Measurements from ENCODE around the gene RTRAF. TPM values are rescaled to one million over a fixed set of nuclear protein-coding genes. Genes with fewer than 3 reads are reported as not detected.

RTRAF gene
- total RNA-seq, 2 donors from 2014 or later: 75.4 to 80.7 TPM

- Histone ChIP-seq H3K9me3 (no peaks in the 10 kb centered on the region), H3K27me3 (no peaks in the 10 kb centered on the region), H3K4me3 (no peak overlapping the region), H3K36me3 (no peaks in the 10 kb centered on the region), H3K4me1 (peaks cover 0 to 89% of the 10 kb centered on the region in 2 donors), H3K27ac (peak overlapping the region; percentile 71 to 81)
- no peak for TF ChIP-seq CTCF (IDR thresholded peaks at IDR 0.05)
- no peak for DNase-seq (ENCODE audit: low spot score)
Observed at GRCh38 chr14:52051251-52051650, 61.9 kb downstream of the RTRAF start.

- Histone ChIP-seq H3K4me1 (peaks cover 0 to 83% of the 10 kb centered on the region in 2 donors), H3K27me3 (no peaks in the 10 kb centered on the region), H3K9me3 (no peaks in the 10 kb centered on the region), H3K27ac (peak overlapping the region; percentile 71 to 81), H3K36me3 (no peaks in the 10 kb centered on the region), H3K4me3 (no peak overlapping the region)
- TF ChIP-seq CTCF (IDR thresholded peaks at IDR 0.05): no peak
- DNase-seq (ENCODE audit: low spot score): no peak
Observed at GRCh38 chr14:52051871-52052270, 62.5 kb downstream of the RTRAF start.

GRCh38 chr14:52052288-52052943, 63.1 kb downstream of the RTRAF start:
- DNase-seq (ENCODE audit: low spot score): no peak
- H3K36me3 ChIP-seq: no peaks in the 10 kb centered on the region
- H3K4me1 ChIP-seq: peaks cover 0 to 77% of the 10 kb centered on the region in 2 donors
- H3K27me3 ChIP-seq: no peaks in the 10 kb centered on the region
- TF ChIP-seq CTCF (IDR thresholded peaks at IDR 0.05): no peak
- peak overlapping the region; percentile 71 to 81 for H3K27ac ChIP-seq
- H3K4me3 ChIP-seq: no peak overlapping the region
- no peaks in the 10 kb centered on the region for H3K9me3 ChIP-seq

GRCh38 chr14:52053044-52053443, 63.7 kb downstream of the RTRAF start:
- H3K9me3 ChIP-seq: no peaks in the 10 kb centered on the region
- H3K4me1 ChIP-seq: peaks cover 0 to 72% of the 10 kb centered on the region in 2 donors
- no peak overlapping the region for H3K4me3 ChIP-seq
- H3K36me3 ChIP-seq: no peaks in the 10 kb centered on the region
- no peaks in the 10 kb centered on the region for H3K27me3 ChIP-seq
- peak overlapping the region; percentile 71 to 81 for H3K27ac ChIP-seq
- TF ChIP-seq CTCF (IDR thresholded peaks at IDR 0.05): no peak
- no peak for DNase-seq (ENCODE audit: low spot score)

- H3K4me3 ChIP-seq: no peak overlapping the region
- TF ChIP-seq CTCF (IDR thresholded peaks at IDR 0.05): no peak
- DNase-seq (ENCODE audit: low spot score): no peak
- peaks cover 0 to 73% of the 10 kb centered on the region in 2 donors for H3K4me1 ChIP-seq
- H3K27ac ChIP-seq: peak overlapping the region; percentile 71 to 81
- no peaks in the 10 kb centered on the region for H3K27me3 ChIP-seq
- no peaks in the 10 kb centered on the region for H3K9me3 ChIP-seq
- peaks cover 7% of the 10 kb centered on the region for H3K36me3 ChIP-seq
Observed at GRCh38 chr14:52054678-52055077, 65.3 kb downstream of the RTRAF start.

- TF ChIP-seq CTCF (IDR thresholded peaks at IDR 0.05): no peak
- peaks cover 0 to 73% of the 10 kb centered on the region in 2 donors for H3K4me1 ChIP-seq
- H3K4me3 ChIP-seq: no peak overlapping the region
- no peak for DNase-seq (ENCODE audit: low spot score)
- H3K36me3 ChIP-seq: peaks cover 7% of the 10 kb centered on the region
- H3K27ac ChIP-seq: peak overlapping the region; percentile 71 to 81
- no peaks in the 10 kb centered on the region for H3K27me3 ChIP-seq
- no peaks in the 10 kb centered on the region for H3K9me3 ChIP-seq
Observed at GRCh38 chr14:52055167-52055566, 65.8 kb downstream of the RTRAF start.

Data from right atrium auricular region (tissue), 2 donors.